H9 (cell line): ENCODE data around the gene NCOR2. TPM values are rescaled to one million over a fixed set of nuclear protein-coding genes. Genes with fewer than 3 reads are reported as not detected.

Experiments used
- DNase-seq: peaks from one replicate; pipeline ENCODE4 v3.0.0-alpha.2; 2017
- H2AFZ ChIP-seq: one replicate; pipeline ENCODE4 v1.6.1; 2013; ENCODE audit warnings: mild to moderate bottlenecking, low read length, control low read depth, moderate library complexity
- H2AK5ac ChIP-seq: 2 replicates; pipeline ENCODE4 v1.6.1; 2013; ENCODE audit warnings: low read length, control low read depth, mixed read lengths; ENCODE audit not compliant: insufficient read length
- H2BK120ac ChIP-seq: one replicate; pipeline ENCODE4 v1.6.1; 2013; ENCODE audit warnings: low read depth, mild to moderate bottlenecking, low read length, control low read depth, inconsistent platforms; ENCODE audit not compliant: poor library complexity, severe bottlenecking
- H2BK12ac ChIP-seq: 2 replicates; pipeline ENCODE4 v1.6.1; 2013; ENCODE audit warnings: low read length, control low read depth, mixed read lengths, low read depth; ENCODE audit not compliant: insufficient read length
- H2BK15ac ChIP-seq: 2 replicates; pipeline ENCODE4 v1.6.1; 2013; ENCODE audit warnings: low read depth, low read length, control low read depth
- H2BK20ac ChIP-seq: one replicate; pipeline ENCODE4 v1.6.1; 2013; ENCODE audit warnings: low read depth, mild to moderate bottlenecking, low read length, control low read depth, inconsistent platforms; ENCODE audit not compliant: poor library complexity, severe bottlenecking
- H2BK5ac ChIP-seq: 2 replicates; pipeline ENCODE4 v1.6.1; 2013; ENCODE audit warnings: low read length, control low read depth, mixed read lengths; ENCODE audit not compliant: insufficient read length
- H3K14ac ChIP-seq: 2 replicates; pipeline ENCODE4 v1.6.1; 2013; ENCODE audit warnings: low read length, control low read depth; ENCODE audit not compliant: insufficient read depth
- H3K18ac ChIP-seq: 2 replicates; pipeline ENCODE4 v1.6.1; 2013; ENCODE audit warnings: low read depth, mild to moderate bottlenecking, mixed read lengths, low read length, control low read depth; ENCODE audit not compliant: insufficient read length
- H3K23ac ChIP-seq: 2 replicates; pipeline ENCODE4 v1.6.1; 2013; ENCODE audit warnings: low read length, control low read depth, mixed read lengths, low read depth; ENCODE audit not compliant: insufficient read length
- H3K23me2 ChIP-seq: 2 replicates; pipeline ENCODE4 v1.6.1; 2013; ENCODE audit warnings: low read depth, mild to moderate bottlenecking, mixed read lengths, low read length, control low read depth; ENCODE audit not compliant: insufficient read length, poor library complexity, severe bottlenecking
- H3K27ac ChIP-seq: 2 replicates; pipeline ENCODE4 v1.5.1; 2013; ENCODE audit warnings: low read length, control low read depth, mixed read lengths, low read depth; ENCODE audit not compliant: insufficient read length
- H3K27me3 ChIP-seq: 2 replicates; pipeline ENCODE4 v1.6.1; 2013; ENCODE audit warnings: low read length, control low read depth, inconsistent platforms; ENCODE audit not compliant: insufficient read depth
- H3K4ac ChIP-seq: 2 replicates; pipeline ENCODE4 v1.6.1; 2013; ENCODE audit warnings: low read depth, mild to moderate bottlenecking, control low read depth, inconsistent platforms, low read length, moderate library complexity
- H3K4me1 ChIP-seq: 2 replicates; pipeline ENCODE4 v1.6.1; 2013; ENCODE audit warnings: low read length, control low read depth, inconsistent platforms; ENCODE audit not compliant: insufficient read depth
- H3K4me2 ChIP-seq: 2 replicates; pipeline ENCODE4 v1.6.1; 2013; ENCODE audit warnings: low read length, control low read depth, mixed read lengths; ENCODE audit not compliant: insufficient read length, insufficient read depth
- H3K56ac ChIP-seq: 2 replicates; pipeline ENCODE4 v1.6.1; 2013; ENCODE audit warnings: low read depth, mild to moderate bottlenecking, mixed read lengths, low read length, control low read depth; ENCODE audit not compliant: insufficient read length
- H3K79me1 ChIP-seq: 2 replicates; pipeline ENCODE4 v1.6.1; 2013; ENCODE audit warnings: low read depth, mild to moderate bottlenecking, moderate library complexity, low read length, control low read depth, inconsistent platforms; ENCODE audit not compliant: insufficient read depth, poor library complexity, severe bottlenecking
- H3K79me2 ChIP-seq: 2 replicates; pipeline ENCODE4 v1.6.1; 2013; ENCODE audit warnings: low read length, control low read depth, inconsistent platforms; ENCODE audit not compliant: insufficient read depth
- H3K9ac ChIP-seq: 2 replicates; pipeline ENCODE4 v1.6.1; 2013; ENCODE audit warnings: low read length, control low read depth, mixed read lengths; ENCODE audit not compliant: insufficient read length; ENCODE audit errors: extremely low read depth
- H3K9me3 ChIP-seq: one replicate; pipeline ENCODE4 v1.6.1; 2013; ENCODE audit warnings: low read depth, low read length, inconsistent platforms; ENCODE audit not compliant: control insufficient read depth
- H3T11ph ChIP-seq: one replicate; pipeline ENCODE4 v1.6.1; 2013; ENCODE audit warnings: mild to moderate bottlenecking, low read length, control low read depth, inconsistent platforms
- H4K20me1 ChIP-seq: one replicate; pipeline ENCODE4 v1.6.1; 2013; ENCODE audit not compliant: control insufficient read depth, insufficient read length, insufficient read depth
- H4K5ac ChIP-seq: 2 replicates; pipeline ENCODE4 v1.6.1; 2013; ENCODE audit warnings: low read depth, mild to moderate bottlenecking, mixed read lengths, low read length, control low read depth; ENCODE audit not compliant: insufficient read length
- H4K8ac ChIP-seq: replicated peaks from 2 replicates; pipeline ENCODE4 v1.6.1; 2013; ENCODE audit warnings: low read length, control low read depth, mixed read lengths, low read depth; ENCODE audit not compliant: insufficient read length
- H4K91ac ChIP-seq: 2 replicates; pipeline ENCODE4 v1.6.1; 2013; ENCODE audit warnings: low read depth, mild to moderate bottlenecking, moderate library complexity, mixed read lengths, low read length, control low read depth; ENCODE audit not compliant: insufficient read length
- H3K27ac Mint-ChIP-seq, 3 experiments: 2 replicates in 2 of 3; 3 replicates in 1 of 3; pipeline ENCODE4 v1.8.0; 2020 to 2021; ENCODE audit warnings: mixed read lengths in 3 of 3, mild to moderate bottlenecking in 1 of 3, moderate library complexity in 1 of 3
- H3K27me3 Mint-ChIP-seq: 2 replicates; pipeline ENCODE4 v1.8.0; 2021; ENCODE audit warnings: low read depth, mild to moderate bottlenecking, moderate library complexity, mixed read lengths
- H3K36me3 Mint-ChIP-seq, 3 experiments: 2 replicates in 2 of 3; 3 replicates in 1 of 3; pipeline ENCODE4 v1.8.0; 2020 to 2021; ENCODE audit warnings: low read depth in 3 of 3, mixed read lengths in 3 of 3; ENCODE audit not compliant: insufficient read depth in 1 of 3
- H3K4me1 Mint-ChIP-seq, 2 experiments: 2 replicates each; pipeline ENCODE4 v1.8.0; 2020; ENCODE audit warnings: mixed read lengths in 2 of 2
- H3K4me3 Mint-ChIP-seq, 2 experiments: 2 replicates in 1 of 2; 3 replicates in 1 of 2; pipeline ENCODE4 v1.8.0; 2020 to 2021; ENCODE audit warnings: mild to moderate bottlenecking in 2 of 2, mixed read lengths in 2 of 2, moderate library complexity in 1 of 2
- H3K9me3 Mint-ChIP-seq, 2 experiments: 2 replicates in 1 of 2; 3 replicates in 1 of 2; pipeline ENCODE4 v1.8.0; 2020; ENCODE audit warnings: mild to moderate bottlenecking in 2 of 2, mixed read lengths in 2 of 2, moderate library complexity in 1 of 2
- CTCF ChIP-seq: fragments of 200-600 bp; sonication (generic); conservative IDR thresholded peaks from 3 replicates; pipeline ENCODE4 v1.8.0; 2021; ENCODE audit warnings: antibody characterized with exemption, mild to moderate bottlenecking
- WGBS: extraction: QIAGEN DNeasy Blood & Tissue Kit; methylation state at CpG from one replicate; pipeline ENCODE4 v1.1.7; 2013; ENCODE audit warnings: missing lambda C conversion rate, low lambda C conversion rate, mixed read lengths; ENCODE audit not compliant: insufficient read length; ENCODE audit errors: extremely low coverage; 5-methylcytosine and 5-hydroxymethylcytosine counted together
- total RNA-seq: library from RNA; stranded (reverse); gene quantifications from 2 replicates; pipeline ENCODE4 v1.2.1, GENCODE V29; 2021

Gene NCOR2
- total RNA-seq, 1 experiment from 2014 or later, result 226 TPM

- H3K9ac ChIP-seq, result no peak overlapping the region
- DNase-seq, result no peak
- H3K79me2 ChIP-seq, result peaks cover 55% of the 10 kb centered on the region; the same call in 1 of the 2 replicates
- peaks cover 6% of the 10 kb centered on the region for H3K79me1 ChIP-seq
- Mint-ChIP-seq H3K36me3 (peaks cover 4 to 30% (median 20%) of the 10 kb centered on the region in 3 experiments; a peak in 6 of 7 replicates), H3K27ac (peak overlapping the region; percentile 74 to 93 (median 88); a peak in 4 of 7 replicates), H3K4me3 (no peak overlapping the region), H3K27me3 (no peaks in the 10 kb centered on the region), H3K4me1 (peaks cover 40 to 50% of the 10 kb centered on the region in 2 experiments), H3K9me3 (no peaks in the 10 kb centered on the region)
- no peak overlapping the region for H3K27ac ChIP-seq
- H2BK5ac ChIP-seq, result no peak overlapping the region
- H2AK5ac ChIP-seq, result no peak overlapping the region
- H3K9me3 ChIP-seq, result no peaks in the 10 kb centered on the region
- H4K91ac ChIP-seq, result no peak overlapping the region
- no peak overlapping the region for H2BK20ac ChIP-seq
- H3K23me2 ChIP-seq, result no peaks in the 10 kb centered on the region
- no peak overlapping the region for H2AFZ ChIP-seq
- TF ChIP-seq CTCF, result no peak
- no peak overlapping the region for H3T11ph ChIP-seq
- no peak overlapping the region for H4K8ac ChIP-seq
- no peak overlapping the region for H3K18ac ChIP-seq
- no peaks in the 10 kb centered on the region for H4K20me1 ChIP-seq
- H4K5ac ChIP-seq, result no peak overlapping the region
- H3K14ac ChIP-seq, result no peak overlapping the region
- H2BK12ac ChIP-seq, result no peak overlapping the region
- H3K56ac ChIP-seq, result no peak overlapping the region
- no peak overlapping the region for H2BK120ac ChIP-seq
- H3K4me2 ChIP-seq, result no peak overlapping the region
- no peaks in the 10 kb centered on the region for H3K27me3 ChIP-seq
- no peak overlapping the region for H3K23ac ChIP-seq
- H3K4me1 ChIP-seq, result peaks cover 7% of the 10 kb centered on the region; the same call in 1 of the 2 replicates
- no peak overlapping the region for H3K4ac ChIP-seq
- WGBS, result no CpG with 5 or more reads among the region's 12 CpGs
- no peak overlapping the region for H2BK15ac ChIP-seq
Measured at GRCh38 chr12:124537525-124538193, 29.8 kb downstream of the NCOR2 start.
